D721Med (cell line): ENCODE measurements around the gene OPA1.

ENCODE experiments used
- DNase-seq: peaks from one replicate; pipeline ENCODE4 v3.0.0; 2011; ENCODE audit warnings: low spot score; ENCODE audit not compliant: insufficient read length
- FAIRE-seq: peaks from 2 replicates; lab custom pipeline; 2011; peaks lifted over from hg19 to GRCh38; lab: Jason Lieb, UNC
- TF ChIP-seq, protein P1 (sequence below): IDR thresholded peaks from 2 replicates; pipeline ENCODE4 v1.5.1; 2012; ENCODE audit warnings: mild to moderate bottlenecking, control low read depth; ENCODE audit not compliant: insufficient read depth; ENCODE audit errors: missing control alignments

Gene OPA1

DNA sequence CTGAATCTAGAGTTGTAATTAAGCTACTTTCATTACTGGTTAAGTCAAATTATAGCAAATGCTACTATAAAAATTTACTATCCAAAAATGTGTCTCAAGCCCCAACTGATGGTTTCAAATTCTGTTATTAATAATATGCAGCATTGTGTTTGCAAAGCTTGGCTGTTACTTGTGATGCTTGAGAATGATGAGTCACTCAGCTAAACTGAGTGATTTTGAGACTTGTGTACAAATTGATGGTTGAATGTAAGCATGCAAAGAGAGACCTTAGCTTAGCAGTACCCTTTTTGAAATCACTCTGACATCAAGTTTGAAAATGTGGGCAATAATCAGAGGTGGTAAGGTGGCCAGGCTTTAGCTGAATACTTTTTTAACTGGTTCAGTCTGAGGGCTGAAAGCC lies 27.6 kb downstream of the OPA1 start:
- TF ChIP-seq, protein P1, sequence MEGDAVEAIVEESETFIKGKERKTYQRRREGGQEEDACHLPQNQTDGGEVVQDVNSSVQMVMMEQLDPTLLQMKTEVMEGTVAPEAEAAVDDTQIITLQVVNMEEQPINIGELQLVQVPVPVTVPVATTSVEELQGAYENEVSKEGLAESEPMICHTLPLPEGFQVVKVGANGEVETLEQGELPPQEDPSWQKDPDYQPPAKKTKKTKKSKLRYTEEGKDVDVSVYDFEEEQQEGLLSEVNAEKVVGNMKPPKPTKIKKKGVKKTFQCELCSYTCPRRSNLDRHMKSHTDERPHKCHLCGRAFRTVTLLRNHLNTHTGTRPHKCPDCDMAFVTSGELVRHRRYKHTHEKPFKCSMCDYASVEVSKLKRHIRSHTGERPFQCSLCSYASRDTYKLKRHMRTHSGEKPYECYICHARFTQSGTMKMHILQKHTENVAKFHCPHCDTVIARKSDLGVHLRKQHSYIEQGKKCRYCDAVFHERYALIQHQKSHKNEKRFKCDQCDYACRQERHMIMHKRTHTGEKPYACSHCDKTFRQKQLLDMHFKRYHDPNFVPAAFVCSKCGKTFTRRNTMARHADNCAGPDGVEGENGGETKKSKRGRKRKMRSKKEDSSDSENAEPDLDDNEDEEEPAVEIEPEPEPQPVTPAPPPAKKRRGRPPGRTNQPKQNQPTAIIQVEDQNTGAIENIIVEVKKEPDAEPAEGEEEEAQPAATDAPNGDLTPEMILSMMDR: no peak
- FAIRE-seq (no peak), DNase-seq (no peak)

DNA sequence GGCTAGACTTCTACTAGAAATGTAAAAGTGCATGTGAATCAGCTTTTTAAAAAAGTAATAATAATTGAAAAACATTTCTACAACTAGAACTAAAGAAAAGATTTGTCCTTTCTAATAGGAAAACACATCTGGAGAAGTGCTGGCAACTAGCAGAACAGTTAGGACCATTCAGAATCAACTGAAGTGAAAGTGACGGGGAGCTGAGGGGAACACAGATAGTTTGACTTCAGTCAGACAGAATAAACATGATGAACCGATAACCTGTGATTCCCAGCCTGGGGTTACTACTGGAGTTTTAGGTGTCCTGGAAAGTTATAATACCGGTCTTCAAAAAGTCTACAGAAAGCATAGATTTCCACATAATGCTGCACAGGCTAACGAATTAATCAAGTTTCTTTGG lies 28.1 kb downstream of the OPA1 start:
- DNase-seq (no peak), FAIRE-seq (no peak)
- TF ChIP-seq, protein P1: no peak

DNA sequence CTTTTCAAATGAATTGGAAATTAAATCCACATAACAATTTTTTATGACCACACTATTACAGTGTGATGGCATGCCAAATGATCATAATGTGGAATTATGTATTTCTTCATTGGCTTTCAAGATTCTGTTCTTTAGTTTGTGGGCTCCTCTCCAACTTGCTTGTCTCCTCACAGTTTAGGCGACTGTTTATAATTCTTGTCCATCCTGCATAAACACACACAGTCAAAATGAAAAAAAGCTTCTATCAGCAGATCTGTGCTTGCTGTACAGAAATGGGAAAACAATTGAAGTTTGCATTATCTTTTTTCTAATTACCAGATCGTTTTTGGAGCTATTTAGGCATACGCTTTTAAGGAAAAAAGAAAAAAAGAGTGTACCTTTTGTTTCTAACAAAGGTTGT lies 37.0 kb downstream of the OPA1 start:
- FAIRE-seq (no peak), DNase-seq (no peak)
- TF ChIP-seq, protein P1: no peak

DNA sequence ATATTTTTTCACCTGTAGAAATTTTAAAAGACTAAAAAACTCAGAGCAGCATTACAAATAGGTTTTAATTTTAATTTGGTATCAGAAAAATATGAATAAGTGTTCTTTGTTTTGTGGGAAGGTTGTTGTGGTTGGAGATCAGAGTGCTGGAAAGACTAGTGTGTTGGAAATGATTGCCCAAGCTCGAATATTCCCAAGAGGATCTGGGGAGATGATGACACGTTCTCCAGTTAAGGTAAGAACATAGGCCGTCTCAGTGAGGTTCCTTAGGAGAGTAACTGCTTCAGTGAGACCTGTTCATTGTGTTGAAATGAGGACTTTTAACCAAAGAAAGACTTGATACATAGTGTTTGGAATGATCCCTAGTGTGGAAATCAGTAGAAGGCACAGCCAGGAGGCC lies 44.8 kb downstream of the OPA1 start:
- TF ChIP-seq, protein P1: no peak
- DNase-seq: no peak
- peak; percentile 35 for FAIRE-seq

DNA sequence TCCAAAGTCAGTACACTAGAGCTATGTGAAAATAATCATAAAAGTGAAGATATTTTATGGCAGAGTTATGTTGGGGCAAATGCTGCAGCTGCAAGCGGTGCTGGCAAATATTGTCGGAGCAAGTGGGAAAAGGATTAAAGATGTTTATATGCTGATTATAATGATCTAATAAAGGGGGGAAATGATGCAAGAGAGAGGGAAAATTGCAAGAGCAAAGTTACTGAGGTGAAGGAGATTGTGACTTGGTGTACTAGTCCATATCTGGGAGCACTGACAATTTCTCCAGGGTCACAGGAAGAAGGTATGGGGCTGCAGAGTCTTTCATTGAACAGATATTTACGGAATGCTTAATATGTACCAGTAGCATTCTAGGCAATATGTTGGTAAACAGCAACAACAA lies 45.8 kb downstream of the OPA1 start:
- DNase-seq: no peak
- TF ChIP-seq, protein P1: no peak
- FAIRE-seq: no peak

DNA sequence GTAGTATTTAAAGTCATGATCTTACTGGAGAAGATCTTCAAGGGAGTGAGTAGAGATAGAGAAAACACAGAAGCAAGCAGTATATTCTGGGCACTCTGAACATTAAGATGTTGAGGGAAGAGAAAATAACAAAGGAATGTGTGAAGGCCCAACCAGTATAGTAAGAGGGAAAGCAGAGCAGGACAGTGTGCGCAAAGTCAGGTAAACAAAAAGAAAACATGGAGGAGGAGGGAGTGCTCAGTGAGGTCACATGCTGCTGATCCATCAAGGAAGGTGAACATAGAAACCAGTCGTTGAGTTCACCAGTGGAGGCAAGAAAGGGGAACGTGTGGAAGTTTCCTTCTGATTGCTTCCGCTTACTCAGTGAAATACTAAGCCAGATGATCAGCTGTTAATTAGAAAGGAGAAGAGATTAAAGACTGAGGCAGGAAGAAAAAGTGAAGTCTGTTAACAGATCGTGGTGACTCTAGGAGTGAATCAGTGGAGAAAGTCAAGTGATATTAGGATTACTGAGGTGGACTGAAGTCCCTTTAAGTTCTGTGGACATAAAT lies 47.2 kb downstream of the OPA1 start:
- DNase-seq: no peak
- TF ChIP-seq, protein P1: no peak
- FAIRE-seq: no peak

DNA sequence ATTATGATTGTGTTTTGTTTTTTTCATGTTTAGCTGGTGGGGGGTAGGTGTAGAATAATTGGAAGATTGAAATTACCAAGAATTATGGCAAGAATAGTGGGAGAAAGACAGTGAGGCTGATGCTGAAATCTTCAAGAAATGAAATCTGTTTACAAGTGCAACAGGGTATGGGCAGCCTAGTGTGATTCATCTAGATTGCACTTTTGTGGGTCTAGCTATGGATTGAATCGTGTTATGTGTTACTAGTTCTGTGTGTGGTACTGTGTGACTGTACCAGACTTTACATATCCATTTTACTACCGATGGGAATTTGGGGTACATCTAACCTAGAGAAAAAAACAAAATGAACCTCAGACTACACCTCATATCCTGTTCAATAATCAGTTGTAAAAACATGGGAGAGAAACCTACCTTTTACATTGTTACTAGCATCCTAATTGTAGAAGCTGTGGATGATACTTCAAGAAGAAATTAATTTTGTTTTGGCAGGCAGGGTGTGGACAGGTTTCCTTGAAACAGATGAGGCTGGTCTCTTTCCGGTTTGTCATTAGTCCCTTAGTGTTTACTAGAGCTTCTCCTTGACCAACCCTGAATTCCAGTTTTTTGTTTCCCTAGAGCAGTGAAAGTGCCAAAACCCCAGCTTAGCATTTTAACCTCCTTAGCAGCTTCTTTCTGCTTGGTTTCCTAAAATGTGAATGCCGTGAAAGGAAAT lies 47.9 kb downstream of the OPA1 start:
- TF ChIP-seq, protein P1: no peak
- FAIRE-seq: no peak

More for the DNA sequence above, 47.9 kb downstream of the OPA1 start:
- DNase-seq: no peak
